K562 (cell line): ENCODE results near the gene SNX14. TPM values are rescaled to one million over a fixed set of nuclear protein-coding genes. Genes with fewer than 3 reads are reported as not detected.
A peak's percentile ranks its signal among the peaks of the same experiment; 100 is the strongest.

Experiments
- ATAC-seq: fragments of 200-7000 bp; cut with Tn5 transposase; 3 replicates; pipeline ENCODE4 v1.9.1; 2020; ENCODE audit warnings: moderate library complexity
- BruUV-seq: library from RNA; stranded (reverse); fragments of 400-500 nt; replicated peaks from 2 replicates; lab custom pipeline; 2021; lab: Mats Ljungman, UMichigan
- CTCF ChIA-PET: fragments of 300-600 bp; formaldehyde crosslinking; extraction: SDS; loops from one replicate; lab custom pipeline; 2021; ENCODE audit warnings: low intra/inter-chr PET ratio; lab: Yijun Ruan, JAX
- POLR2A ChIA-PET: fragments of 300-600, 350-650 bp; sonication (Branson Sonifier 250); formaldehyde crosslinking; extraction: SDS; loops from one replicate; lab custom pipeline; 2021; ENCODE audit warnings: antibody characterized with exemption, inconsistent platforms; lab: Yijun Ruan, JAX
- DNase-seq, 4 experiments: peaks; one replicate each; pipeline versions ENCODE4 v3.0.0 to v3.0.0-alpha.2; 2011 to 2018; ENCODE audit warnings: low spot score in 3 of 4, mixed read lengths in 3 of 4; ENCODE audit errors: extremely low read depth in 1 of 4
- FAIRE-seq: peaks from 2 replicates; lab custom pipeline; 2011; peaks lifted over from hg19 to GRCh38; lab: Jason Lieb, UNC
- H2AFZ ChIP-seq: 2 replicates; pipeline ENCODE4 v1.6.0; 2011; ENCODE audit warnings: low read depth, low read length, control low read depth, inconsistent platforms
- H3K27ac ChIP-seq: fragments of 200-600 bp; 3 replicates; pipeline ENCODE4 v1.8.0; 2011; ENCODE audit warnings: low read depth, mild to moderate bottlenecking, control low read depth, inconsistent platforms, low read length, moderate library complexity, mixed read lengths; ENCODE audit errors: extremely low read depth
- H3K27me3 ChIP-seq, 2 experiments: fragments of 300-600 bp in 1 of 2; 2 replicates in 1 of 2; 3 replicates in 1 of 2; pipeline versions ENCODE4 v1.6.0 to v1.8.0; 2011; ENCODE audit warnings: inconsistent platforms in 2 of 2, low read length in 2 of 2, mild to moderate bottlenecking in 1 of 2, mixed read lengths in 1 of 2, moderate library complexity in 1 of 2; ENCODE audit not compliant: control insufficient read depth in 2 of 2, insufficient read depth in 2 of 2
- H3K36me3 ChIP-seq: fragments of 300-600 bp; 3 replicates; pipeline ENCODE4 v1.8.0; 2011; ENCODE audit warnings: mild to moderate bottlenecking, low read length, inconsistent platforms; ENCODE audit not compliant: control insufficient read depth, insufficient read depth
- H3K4me1 ChIP-seq, 2 experiments: fragments of 200-600 bp in 1 of 2; replicated peaks in 1 of 2; 2 replicates in 1 of 2; 3 replicates in 1 of 2; pipeline versions ENCODE4 v1.5.1 to v1.8.0; 2011; ENCODE audit warnings: inconsistent platforms in 2 of 2, low read length in 2 of 2, mild to moderate bottlenecking in 1 of 2, mixed read lengths in 1 of 2, moderate library complexity in 1 of 2; ENCODE audit not compliant: control insufficient read depth in 2 of 2, insufficient read depth in 2 of 2
- H3K4me2 ChIP-seq: 2 replicates; pipeline ENCODE4 v1.6.1; 2011; ENCODE audit warnings: low read length, control low read depth, inconsistent platforms, mixed read lengths; ENCODE audit not compliant: insufficient read depth
- H3K4me3 ChIP-seq: fragments of 200-600 bp; sonication (generic), shearing (Covaris generic); 2 replicates; pipeline ENCODE4 v1.5.1; 2016; ENCODE audit warnings: control low read depth, inconsistent platforms
- H3K79me2 ChIP-seq: fragments of 200-600 bp; 3 replicates; pipeline ENCODE4 v1.8.0; 2011; ENCODE audit warnings: low read length, inconsistent platforms; ENCODE audit not compliant: control insufficient read depth, insufficient read depth
- H3K9ac ChIP-seq, 2 experiments: 2 replicates each; pipeline versions ENCODE4 v1.6.0 to v1.6.1; 2011; ENCODE audit warnings: low read depth in 2 of 2, low read length in 2 of 2, control low read depth in 1 of 2, inconsistent platforms in 1 of 2, mild to moderate bottlenecking in 1 of 2, mixed read lengths in 1 of 2; ENCODE audit not compliant: insufficient read depth in 1 of 2
- H3K9me1 ChIP-seq: one replicate; pipeline ENCODE4 v1.6.0; 2011; ENCODE audit warnings: inconsistent platforms, mild to moderate bottlenecking, low read length, moderate library complexity; ENCODE audit not compliant: control insufficient read depth, insufficient read depth
- H3K9me3 ChIP-seq: replicated peaks from 2 replicates; pipeline ENCODE4 v1.5.1; 2011; ENCODE audit warnings: low read depth, low read length, inconsistent platforms; ENCODE audit not compliant: control insufficient read depth, insufficient read depth
- H4K20me1 ChIP-seq: replicated peaks from 2 replicates; pipeline ENCODE4 v1.6.1; 2011; ENCODE audit warnings: low read length, inconsistent platforms, mixed read lengths; ENCODE audit not compliant: control insufficient read depth, insufficient read depth
- GABPA ChIP-seq: fragments of 200-800 bp; sonication (Bioruptor generic); conservative IDR thresholded peaks from 2 replicates; pipeline ENCODE4 v1.6.1; 2016; ENCODE audit warnings: low read depth, missing genetic modification characterization, missing compliant biosample characterization
- ZNF512 ChIP-seq: IDR thresholded peaks from 2 replicates; pipeline ENCODE4 v1.6.1; 2016; ENCODE audit warnings: missing genetic modification characterization, missing compliant biosample characterization
- WGBS: fragments of 100-300 bp; shearing (Covaris generic); methylation state at CpG from one replicate; pipeline ENCODE4 v1.1.6; 2016; ENCODE audit warnings: low coverage, mixed read lengths; ENCODE audit not compliant: insufficient coverage; ENCODE audit errors: missing lambda C conversion rate; 5-methylcytosine and 5-hydroxymethylcytosine counted together
- in situ Hi-C: fragments of 300-500 bp; cut with MboI; formaldehyde crosslinking; loops from 4 replicates; pipeline ENCODE4 v1.15.0; 2018; ENCODE audit warnings: inconsistent platforms, mixed read lengths
- intact Hi-C: fragments of 100-400 bp; cut with micrococcal nuclease; formaldehyde crosslinking; loops from 2 replicates; pipeline ENCODE4 v1.14.2; 2022
- polyA plus RNA-seq, 8 experiments: library from polyadenylated mRNA; depleted of rRNA in 4 of 8; stranded (reverse) in 5 of 8; unstranded in 3 of 8; fragments of >200 nt; fragmentation: Nextera tagmentation in 2 of 8; fragmentation: Illumina TruSeq in 1 of 8; extraction: Ambion mirVana in 2 of 8; extraction: Trizol in 1 of 8; gene quantifications; 2 replicates each; pipeline versions ENCODE4 v1.2.1 to v1.2.3, GENCODE V29; 2011 to 2014; ENCODE audit warnings: inconsistent platforms in 1 of 8, missing spikeins in 1 of 8
- total RNA-seq, 7 experiments: library from RNA; depleted of rRNA in 6 of 7; stranded (reverse); fragments of >200 nt in 6 of 7; fragmentation: Illumina TruSeq in 2 of 7; extraction: Trizol in 2 of 7; gene quantifications; 2 replicates each; pipeline versions ENCODE4 v1.2.1 to v1.2.3, GENCODE V29; 2011 to 2021; ENCODE audit warnings: low replicate concordance in 1 of 7

The SNX14 gene
- total and polyA plus RNA-seq, 9 of the 15 experiments (the other 6 are each of a cell fraction or from before 2014, with no cell fraction given) = 46.5 to 140 (median 71.2) TPM

DNA sequence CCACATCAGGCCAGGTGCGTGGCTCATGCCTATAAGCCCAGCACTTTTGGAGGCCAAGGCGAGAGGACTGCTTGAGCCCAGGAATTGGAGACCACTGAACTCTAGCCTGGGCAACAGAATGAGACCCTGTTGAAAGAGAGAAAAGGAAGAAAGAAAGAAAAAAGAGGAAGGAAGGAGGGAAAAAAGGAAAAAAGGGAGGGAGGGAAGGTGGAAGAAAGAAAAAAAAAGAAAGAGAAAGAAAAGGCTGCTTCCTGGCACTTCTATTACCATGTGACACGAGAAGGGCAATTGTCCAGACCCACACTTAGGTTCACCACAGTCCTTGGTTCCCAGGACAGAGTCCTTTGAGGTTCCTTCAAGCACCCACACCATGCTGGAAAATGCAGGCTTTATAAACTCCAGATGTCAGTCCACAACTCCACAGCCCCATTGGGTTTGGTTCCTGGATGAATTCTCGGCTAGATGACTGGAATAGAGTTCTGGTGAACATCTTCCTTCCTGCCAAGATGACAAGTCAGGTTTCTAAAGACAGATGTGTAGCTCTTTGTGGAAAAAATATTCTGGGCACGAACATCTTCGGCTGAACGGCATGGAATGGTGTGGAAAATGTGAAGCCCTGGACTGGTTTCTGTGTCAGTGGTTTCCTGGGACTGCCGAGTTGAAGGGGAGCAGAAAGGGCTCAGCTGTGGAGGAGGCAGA, 111.3 kb downstream of the SNX14 start:
- Histone ChIP-seq H3K36me3 (no peaks in the 10 kb centered on the region), H3K9me3 (no peaks in the 10 kb centered on the region), H3K27me3 (no peaks in the 10 kb centered on the region; a peak in 1 of 5 replicates), H2AFZ (no peak overlapping the region), H3K27ac (no peak overlapping the region), H3K9me1 (no peaks in the 10 kb centered on the region), H3K4me2 (no peak overlapping the region), H4K20me1 (no peaks in the 10 kb centered on the region), H3K79me2 (no peaks in the 10 kb centered on the region), H3K9ac (no peak overlapping the region), H3K4me1 (peaks cover 0 to 5% of the 10 kb centered on the region in 2 experiments; a peak in 2 of 5 replicates), H3K4me3 (no peak overlapping the region)
- no TSS peak for BruUV-seq
- in situ Hi-C loops (loop anchor here (10.0 kb wide), 1 partner anchor 128 kb away; no protein-coding TSS in a partner anchor), intact Hi-C loops (no loop called here)
- no peak for FAIRE-seq
- ChIA-PET POLR2A (interaction anchor here (0.6 to 1.5 kb wide), 7 partner anchors 9 to 237 kb away, joined by 3 to 8 read pairs (median 4); no protein-coding TSS in a partner anchor), CTCF (interaction anchor here (1.5 kb wide), 1 partner anchor 128 kb away, joined by 4 read pairs; no protein-coding TSS in a partner anchor)
- peak; percentile 24 for ATAC-seq
- 8% methylated on average over 8 of the region's 8 CpGs for WGBS
- TF ChIP-seq GABPA (tag) (no peak), ZNF512 (peak; percentile 85)
- no peak for DNase-seq
